Endothelial cell (in vitro differentiated cells): ENCODE measurements around the gene OLFM1. TPM values are rescaled to one million over a fixed set of nuclear protein-coding genes. Genes with fewer than 3 reads are reported as not detected.
A peak's percentile ranks its signal among the peaks of the same experiment; 100 is the strongest.

Source experiments
- DNase-seq: peaks from one replicate; pipeline ENCODE4 v3.0.0; 2021; ENCODE audit warnings: low spot score
- H3K27ac Mint-ChIP-seq: one replicate; pipeline ENCODE4 v1.8.0; 2021; ENCODE audit warnings: mixed read lengths, inconsistent platforms; ENCODE audit not compliant: unreplicated experiment
- H3K27me3 Mint-ChIP-seq: one replicate; pipeline ENCODE4 v1.8.0; 2021; ENCODE audit warnings: mild to moderate bottlenecking, moderate library complexity, mixed read lengths, inconsistent platforms; ENCODE audit not compliant: unreplicated experiment
- H3K36me3 Mint-ChIP-seq: one replicate; pipeline ENCODE4 v1.8.0; 2021; ENCODE audit warnings: mild to moderate bottlenecking, low read depth, mixed read lengths, inconsistent platforms; ENCODE audit not compliant: unreplicated experiment
- H3K4me1 Mint-ChIP-seq: one replicate; pipeline ENCODE4 v1.8.0; 2021; ENCODE audit warnings: mild to moderate bottlenecking, mixed read lengths, inconsistent platforms; ENCODE audit not compliant: unreplicated experiment
- H3K4me3 Mint-ChIP-seq: one replicate; pipeline ENCODE4 v1.8.0; 2021; ENCODE audit warnings: mild to moderate bottlenecking, mixed read lengths, inconsistent platforms; ENCODE audit not compliant: unreplicated experiment
- H3K9me3 Mint-ChIP-seq: one replicate; pipeline ENCODE4 v1.8.0; 2021; ENCODE audit warnings: mixed read lengths, inconsistent platforms; ENCODE audit not compliant: unreplicated experiment
- total RNA-seq: library from RNA; stranded (reverse); fragmentation: NEBNext Ultra II Directional; extraction: Animal tissue kit (Norgen Biotek cat#: 25700); gene quantifications from one replicate; pipeline ENCODE4 v1.2.1, GENCODE V29; 2021; ENCODE audit not compliant: unreplicated experiment
- TF ChIP-seq, protein P1 (sequence below): fragments of 200-600 bp; sonication (generic); IDR thresholded peaks from one replicate; pipeline ENCODE4 v1.5.0; 2021; ENCODE audit warnings: antibody characterized with exemption; ENCODE audit not compliant: unreplicated experiment

Gene OLFM1
- total RNA-seq, 1 donor from 2014 or later = 0.74 TPM

DNA sequence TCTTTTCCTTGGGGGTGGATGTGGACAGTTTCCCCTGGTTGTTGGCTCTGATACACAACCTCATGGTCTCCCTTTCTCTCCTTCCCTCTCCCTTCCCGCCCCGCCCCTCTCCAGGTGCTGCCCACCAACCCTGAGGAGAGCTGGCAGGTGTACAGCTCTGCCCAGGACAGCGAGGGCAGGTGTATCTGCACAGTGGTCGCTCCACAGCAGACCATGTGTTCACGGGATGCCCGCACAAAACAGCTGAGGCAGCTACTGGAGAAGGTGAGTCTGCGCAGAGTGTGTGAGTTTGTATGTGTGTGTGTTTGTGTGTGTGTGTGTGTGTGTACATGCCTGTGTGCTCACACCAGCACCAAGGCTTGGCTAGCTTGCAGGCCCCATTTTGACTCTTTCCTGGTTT lies 2.6 kb downstream of the OLFM1 start:
- Mint-ChIP-seq H3K27me3 (peaks cover 22% of the 10 kb centered on the region), H3K9me3 (no peaks in the 10 kb centered on the region), H3K4me1 (peaks cover 7% of the 10 kb centered on the region), H3K36me3 (peaks cover 3% of the 10 kb centered on the region), H3K4me3 (no peak overlapping the region), H3K27ac (no peak overlapping the region)
- DNase-seq = no peak
- TF ChIP-seq, protein P1, sequence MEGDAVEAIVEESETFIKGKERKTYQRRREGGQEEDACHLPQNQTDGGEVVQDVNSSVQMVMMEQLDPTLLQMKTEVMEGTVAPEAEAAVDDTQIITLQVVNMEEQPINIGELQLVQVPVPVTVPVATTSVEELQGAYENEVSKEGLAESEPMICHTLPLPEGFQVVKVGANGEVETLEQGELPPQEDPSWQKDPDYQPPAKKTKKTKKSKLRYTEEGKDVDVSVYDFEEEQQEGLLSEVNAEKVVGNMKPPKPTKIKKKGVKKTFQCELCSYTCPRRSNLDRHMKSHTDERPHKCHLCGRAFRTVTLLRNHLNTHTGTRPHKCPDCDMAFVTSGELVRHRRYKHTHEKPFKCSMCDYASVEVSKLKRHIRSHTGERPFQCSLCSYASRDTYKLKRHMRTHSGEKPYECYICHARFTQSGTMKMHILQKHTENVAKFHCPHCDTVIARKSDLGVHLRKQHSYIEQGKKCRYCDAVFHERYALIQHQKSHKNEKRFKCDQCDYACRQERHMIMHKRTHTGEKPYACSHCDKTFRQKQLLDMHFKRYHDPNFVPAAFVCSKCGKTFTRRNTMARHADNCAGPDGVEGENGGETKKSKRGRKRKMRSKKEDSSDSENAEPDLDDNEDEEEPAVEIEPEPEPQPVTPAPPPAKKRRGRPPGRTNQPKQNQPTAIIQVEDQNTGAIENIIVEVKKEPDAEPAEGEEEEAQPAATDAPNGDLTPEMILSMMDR = no peak

DNA sequence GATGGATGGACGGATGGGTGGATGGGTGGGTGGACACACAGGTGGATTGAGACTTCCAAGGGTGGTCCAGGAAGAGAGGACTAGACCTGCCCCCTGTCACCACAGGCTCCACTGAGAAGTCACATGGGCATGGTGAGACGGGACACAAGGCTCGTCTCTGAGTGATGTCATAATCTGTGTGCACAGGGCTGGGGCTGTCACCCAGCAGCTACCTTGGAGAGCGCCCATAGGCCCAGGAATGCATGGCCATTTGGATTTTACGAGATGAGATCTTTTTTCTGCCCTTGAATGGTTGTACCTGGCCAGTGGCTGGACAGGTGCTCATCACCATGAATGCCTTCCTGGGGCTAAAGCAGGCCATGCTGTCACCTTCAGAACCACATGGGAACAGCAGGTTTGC lies 3.1 kb downstream of the OLFM1 start:
- TF ChIP-seq, protein P1 = no peak
- H3K9me3 Mint-ChIP-seq = no peaks in the 10 kb centered on the region

DNA sequence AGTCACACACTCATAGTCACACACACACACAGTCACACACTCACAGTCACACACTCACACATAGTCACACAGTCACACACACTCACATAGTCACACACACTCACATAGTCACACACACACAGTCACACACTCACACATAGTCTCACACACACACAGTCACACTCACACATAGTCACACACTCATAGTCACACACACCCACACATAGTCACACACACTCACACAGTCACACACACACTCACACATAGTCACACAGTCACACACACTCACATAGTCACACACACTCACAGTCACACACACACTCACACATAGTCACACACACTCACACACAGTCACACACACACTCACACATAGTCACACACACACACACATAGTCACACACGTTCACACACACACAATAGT lies 4.1 kb downstream of the OLFM1 start:
- Mint-ChIP-seq H3K4me3 (no peak overlapping the region), H3K27ac (no peak overlapping the region), H3K9me3 (no peaks in the 10 kb centered on the region), H3K36me3 (peaks cover 3% of the 10 kb centered on the region), H3K27me3 (peaks cover 14% of the 10 kb centered on the region), H3K4me1 (no peaks in the 10 kb centered on the region)
- no peak for DNase-seq
- TF ChIP-seq, protein P1 = no peak

More for the DNA sequence above, 3.1 kb downstream of the OLFM1 start:
- DNase-seq = peak; percentile 35
- H3K27ac Mint-ChIP-seq = no peak overlapping the region
- H3K4me1 Mint-ChIP-seq = peaks cover 7% of the 10 kb centered on the region
- peaks cover 22% of the 10 kb centered on the region for H3K27me3 Mint-ChIP-seq
- peaks cover 3% of the 10 kb centered on the region for H3K36me3 Mint-ChIP-seq
- H3K4me3 Mint-ChIP-seq = no peak overlapping the region

DNA sequence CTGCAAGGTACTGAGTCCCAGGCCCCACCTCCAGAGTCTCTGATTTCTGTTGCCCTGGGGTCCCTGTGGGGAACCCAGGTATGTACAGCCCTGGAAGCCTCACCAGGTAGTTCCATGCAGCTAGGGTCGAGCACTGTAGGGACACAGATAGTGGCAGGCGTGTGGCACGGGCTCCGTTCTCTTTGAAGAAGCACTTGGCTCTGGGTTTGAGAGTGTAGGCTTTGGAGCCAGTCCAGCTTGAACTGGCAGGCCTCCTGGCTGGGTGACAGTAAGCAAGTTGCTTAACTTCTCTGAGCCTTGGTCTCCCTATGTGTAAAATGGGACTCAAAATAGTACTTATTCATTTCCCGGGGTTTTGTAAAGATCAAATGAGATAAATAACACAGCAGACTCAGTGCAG lies 5.6 kb downstream of the OLFM1 start:
- Mint-ChIP-seq H3K9me3 (no peaks in the 10 kb centered on the region), H3K4me3 (no peak overlapping the region), H3K27me3 (peaks cover 14% of the 10 kb centered on the region), H3K36me3 (peaks cover 3% of the 10 kb centered on the region), H3K4me1 (no peaks in the 10 kb centered on the region), H3K27ac (no peak overlapping the region)
- DNase-seq = no peak
- TF ChIP-seq, protein P1 = no peak

DNA sequence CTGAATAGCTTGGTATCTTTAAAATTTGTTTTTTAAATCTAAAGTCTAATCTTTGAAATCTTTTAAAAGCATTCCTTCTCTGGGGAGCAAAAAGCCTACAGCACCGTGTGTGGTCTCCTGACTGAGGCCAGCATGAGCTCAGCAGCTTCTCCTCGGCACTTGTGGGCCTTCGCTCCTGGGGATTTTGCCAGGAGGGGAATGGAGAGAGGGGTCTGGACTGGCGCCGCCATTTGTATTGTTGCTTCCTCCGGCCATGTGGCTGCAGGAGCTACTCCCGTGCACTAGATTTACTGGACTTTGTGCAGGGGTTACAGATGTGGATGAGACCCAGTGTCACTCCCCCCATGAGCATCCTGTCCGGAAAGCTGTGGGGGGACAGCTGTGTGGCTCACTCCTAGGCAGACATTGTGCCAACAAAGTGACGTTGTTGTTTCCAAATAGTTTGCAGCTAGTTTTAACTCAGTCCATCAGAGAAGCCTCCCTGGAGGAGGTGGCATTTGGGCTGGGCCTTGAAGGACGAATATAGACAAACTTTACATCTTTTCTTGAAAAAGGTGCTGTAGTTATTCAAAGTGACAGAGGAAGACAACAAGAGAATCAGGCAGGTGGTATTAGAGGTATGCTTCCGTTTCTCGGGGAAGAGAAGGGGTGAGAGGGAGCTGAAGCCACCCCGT lies 6.6 kb downstream of the OLFM1 start:
- Mint-ChIP-seq H3K36me3 (peaks cover 3% of the 10 kb centered on the region), H3K4me3 (no peak overlapping the region), H3K9me3 (no peaks in the 10 kb centered on the region), H3K27ac (no peak overlapping the region), H3K27me3 (peaks cover 13% of the 10 kb centered on the region), H3K4me1 (no peaks in the 10 kb centered on the region)
- TF ChIP-seq, protein P1 = no peak
- no peak for DNase-seq
